H1 (cell line): ENCODE results near the gene BORCS8. TPM values are rescaled to one million over a fixed set of nuclear protein-coding genes. Genes with fewer than 3 reads are reported as not detected.

Experiments used
- CHD1 ChIP-seq: IDR thresholded peaks from 2 replicates; pipeline ENCODE4 v1.6.1; 2012; ENCODE audit warnings: low read depth, low read length, improper control_type of control experiment
- PHF8 ChIP-seq: fragments of 200-600 bp; sonication (generic); conservative IDR thresholded peaks from 2 replicates; pipeline ENCODE4 v1.7.1; 2012; ENCODE audit warnings: low read depth, mild to moderate bottlenecking, inconsistent platforms, low read length, moderate library complexity
- polyA plus RNA-seq, 7 experiments: library from polyadenylated mRNA; depleted of rRNA in 3 of 7; stranded (reverse) in 5 of 7; unstranded in 2 of 7; fragments of >200 nt in 5 of 7; fragments of 200-250 nt in 2 of 7; gene quantifications; 1 replicate in 5 of 7; 2 replicates in 1 of 7; 4 replicates in 1 of 7; pipeline versions ENCODE4 v1.2.1 to v1.2.3, GENCODE V29; 2011 to 2013; ENCODE audit warnings: missing spikeins in 2 of 7, mixed read lengths in 2 of 7
- total RNA-seq: library from RNA; stranded (reverse); fragmentation: NEBNext Ultra II Directional; extraction: Animal tissue kit (Norgen Biotek cat#: 25700); gene quantifications from 2 replicates; pipeline ENCODE4 v1.2.1, GENCODE V29; 2021
- TF ChIP-seq, protein P1 (sequence below): fragments of 300-600 bp; sonication (generic); IDR thresholded peaks from 2 replicates; pipeline ENCODE4 v1.7.1; 2012; ENCODE audit warnings: low read length, moderate library complexity, mild to moderate bottlenecking, inconsistent platforms; ENCODE audit not compliant: insufficient replicate concordance

The BORCS8 gene
- total and polyA plus RNA-seq, 2 of the 8 experiments (the other 6 are each of a cell fraction or from before 2014, with no cell fraction given) = 15.0 to 15.9 TPM

GRCh38 chr19:19209372-19209771 lies 17.4 kb upstream of the BORCS8 start (continued):
- TF ChIP-seq, protein P1, sequence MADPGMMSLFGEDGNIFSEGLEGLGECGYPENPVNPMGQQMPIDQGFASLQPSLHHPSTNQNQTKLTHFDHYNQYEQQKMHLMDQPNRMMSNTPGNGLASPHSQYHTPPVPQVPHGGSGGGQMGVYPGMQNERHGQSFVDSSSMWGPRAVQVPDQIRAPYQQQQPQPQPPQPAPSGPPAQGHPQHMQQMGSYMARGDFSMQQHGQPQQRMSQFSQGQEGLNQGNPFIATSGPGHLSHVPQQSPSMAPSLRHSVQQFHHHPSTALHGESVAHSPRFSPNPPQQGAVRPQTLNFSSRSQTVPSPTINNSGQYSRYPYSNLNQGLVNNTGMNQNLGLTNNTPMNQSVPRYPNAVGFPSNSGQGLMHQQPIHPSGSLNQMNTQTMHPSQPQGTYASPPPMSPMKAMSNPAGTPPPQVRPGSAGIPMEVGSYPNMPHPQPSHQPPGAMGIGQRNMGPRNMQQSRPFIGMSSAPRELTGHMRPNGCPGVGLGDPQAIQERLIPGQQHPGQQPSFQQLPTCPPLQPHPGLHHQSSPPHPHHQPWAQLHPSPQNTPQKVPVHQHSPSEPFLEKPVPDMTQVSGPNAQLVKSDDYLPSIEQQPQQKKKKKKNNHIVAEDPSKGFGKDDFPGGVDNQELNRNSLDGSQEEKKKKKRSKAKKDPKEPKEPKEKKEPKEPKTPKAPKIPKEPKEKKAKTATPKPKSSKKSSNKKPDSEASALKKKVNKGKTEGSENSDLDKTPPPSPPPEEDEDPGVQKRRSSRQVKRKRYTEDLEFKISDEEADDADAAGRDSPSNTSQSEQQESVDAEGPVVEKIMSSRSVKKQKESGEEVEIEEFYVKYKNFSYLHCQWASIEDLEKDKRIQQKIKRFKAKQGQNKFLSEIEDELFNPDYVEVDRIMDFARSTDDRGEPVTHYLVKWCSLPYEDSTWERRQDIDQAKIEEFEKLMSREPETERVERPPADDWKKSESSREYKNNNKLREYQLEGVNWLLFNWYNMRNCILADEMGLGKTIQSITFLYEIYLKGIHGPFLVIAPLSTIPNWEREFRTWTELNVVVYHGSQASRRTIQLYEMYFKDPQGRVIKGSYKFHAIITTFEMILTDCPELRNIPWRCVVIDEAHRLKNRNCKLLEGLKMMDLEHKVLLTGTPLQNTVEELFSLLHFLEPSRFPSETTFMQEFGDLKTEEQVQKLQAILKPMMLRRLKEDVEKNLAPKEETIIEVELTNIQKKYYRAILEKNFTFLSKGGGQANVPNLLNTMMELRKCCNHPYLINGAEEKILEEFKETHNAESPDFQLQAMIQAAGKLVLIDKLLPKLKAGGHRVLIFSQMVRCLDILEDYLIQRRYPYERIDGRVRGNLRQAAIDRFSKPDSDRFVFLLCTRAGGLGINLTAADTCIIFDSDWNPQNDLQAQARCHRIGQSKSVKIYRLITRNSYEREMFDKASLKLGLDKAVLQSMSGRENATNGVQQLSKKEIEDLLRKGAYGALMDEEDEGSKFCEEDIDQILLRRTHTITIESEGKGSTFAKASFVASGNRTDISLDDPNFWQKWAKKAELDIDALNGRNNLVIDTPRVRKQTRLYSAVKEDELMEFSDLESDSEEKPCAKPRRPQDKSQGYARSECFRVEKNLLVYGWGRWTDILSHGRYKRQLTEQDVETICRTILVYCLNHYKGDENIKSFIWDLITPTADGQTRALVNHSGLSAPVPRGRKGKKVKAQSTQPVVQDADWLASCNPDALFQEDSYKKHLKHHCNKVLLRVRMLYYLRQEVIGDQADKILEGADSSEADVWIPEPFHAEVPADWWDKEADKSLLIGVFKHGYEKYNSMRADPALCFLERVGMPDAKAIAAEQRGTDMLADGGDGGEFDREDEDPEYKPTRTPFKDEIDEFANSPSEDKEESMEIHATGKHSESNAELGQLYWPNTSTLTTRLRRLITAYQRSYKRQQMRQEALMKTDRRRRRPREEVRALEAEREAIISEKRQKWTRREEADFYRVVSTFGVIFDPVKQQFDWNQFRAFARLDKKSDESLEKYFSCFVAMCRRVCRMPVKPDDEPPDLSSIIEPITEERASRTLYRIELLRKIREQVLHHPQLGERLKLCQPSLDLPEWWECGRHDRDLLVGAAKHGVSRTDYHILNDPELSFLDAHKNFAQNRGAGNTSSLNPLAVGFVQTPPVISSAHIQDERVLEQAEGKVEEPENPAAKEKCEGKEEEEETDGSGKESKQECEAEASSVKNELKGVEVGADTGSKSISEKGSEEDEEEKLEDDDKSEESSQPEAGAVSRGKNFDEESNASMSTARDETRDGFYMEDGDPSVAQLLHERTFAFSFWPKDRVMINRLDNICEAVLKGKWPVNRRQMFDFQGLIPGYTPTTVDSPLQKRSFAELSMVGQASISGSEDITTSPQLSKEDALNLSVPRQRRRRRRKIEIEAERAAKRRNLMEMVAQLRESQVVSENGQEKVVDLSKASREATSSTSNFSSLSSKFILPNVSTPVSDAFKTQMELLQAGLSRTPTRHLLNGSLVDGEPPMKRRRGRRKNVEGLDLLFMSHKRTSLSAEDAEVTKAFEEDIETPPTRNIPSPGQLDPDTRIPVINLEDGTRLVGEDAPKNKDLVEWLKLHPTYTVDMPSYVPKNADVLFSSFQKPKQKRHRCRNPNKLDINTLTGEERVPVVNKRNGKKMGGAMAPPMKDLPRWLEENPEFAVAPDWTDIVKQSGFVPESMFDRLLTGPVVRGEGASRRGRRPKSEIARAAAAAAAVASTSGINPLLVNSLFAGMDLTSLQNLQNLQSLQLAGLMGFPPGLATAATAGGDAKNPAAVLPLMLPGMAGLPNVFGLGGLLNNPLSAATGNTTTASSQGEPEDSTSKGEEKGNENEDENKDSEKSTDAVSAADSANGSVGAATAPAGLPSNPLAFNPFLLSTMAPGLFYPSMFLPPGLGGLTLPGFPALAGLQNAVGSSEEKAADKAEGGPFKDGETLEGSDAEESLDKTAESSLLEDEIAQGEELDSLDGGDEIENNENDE = no peak
- TF ChIP-seq PHF8 (no peak), CHD1 (no peak)
